B cell (primary cell): Measurements from ENCODE around the gene ARL9. TPM values are rescaled to one million over a fixed set of nuclear protein-coding genes. Genes with fewer than 3 reads are reported as not detected.

Source experiments
- ATAC-seq: fragments of 200-7000 bp; cut with Tn5 transposase; one replicate; pipeline ENCODE4 v1.10.0; 2021; ENCODE audit warnings: low read depth, mild to moderate bottlenecking, moderate number of reproducible peaks, moderate library complexity
- CTCF ChIA-PET: fragments of 350-600 bp; sonication (Branson Sonifier 250); formaldehyde crosslinking; loops from one replicate; lab custom pipeline; 2021; ENCODE audit warnings: antibody characterized with exemption, inconsistent platforms; lab: Charles Lee
- POLR2A ChIA-PET: fragments of 350-600 bp; sonication (Branson Sonifier 250); formaldehyde crosslinking; loops from one replicate; lab custom pipeline; 2021; ENCODE audit warnings: antibody characterized with exemption; lab: Charles Lee
- DNase-seq: peaks from one replicate; pipeline ENCODE4 v3.0.0; 2013
- H2AFZ ChIP-seq: 2 replicates; pipeline ENCODE4 v1.6.1; 2012; ENCODE audit warnings: mild to moderate bottlenecking, low read depth, low read length; ENCODE audit not compliant: insufficient read depth, poor library complexity, severe bottlenecking
- H3K27ac ChIP-seq, 2 donors: 1 replicate in 1 of 2; 2 replicates in 1 of 2; pipeline ENCODE4 v1.5.1; 2012 to 2013; ENCODE audit warnings: low read length in 2 of 2, mild to moderate bottlenecking in 2 of 2, moderate library complexity in 1 of 2
- H3K27me3 ChIP-seq, 4 experiments: fragments of 200-600 bp in 1 of 4; sonication (generic) in 1 of 4; replicated peaks in 1 of 4; 1 replicate in 2 of 4; 2 replicates in 2 of 4; pipeline versions ENCODE4 v1.6.1 to v1.7.0; 2013 to 2016; ENCODE audit warnings: low read length in 3 of 4, mild to moderate bottlenecking in 2 of 4, mixed read lengths in 1 of 4, moderate library complexity in 1 of 4; ENCODE audit not compliant: insufficient read depth in 4 of 4, control insufficient read depth in 3 of 4; ENCODE audit errors: control extremely low read depth in 1 of 4
- H3K36me3 ChIP-seq, 2 experiments: replicated peaks in 1 of 2; 1 replicate in 1 of 2; 2 replicates in 1 of 2; pipeline versions ENCODE4 v1.6.1 to v1.7.1; 2013; ENCODE audit warnings: low read length in 1 of 2; ENCODE audit not compliant: insufficient read depth in 2 of 2, control insufficient read depth in 1 of 2; ENCODE audit errors: control extremely low read depth in 1 of 2, extremely low read depth in 1 of 2
- H3K4me1 ChIP-seq, 2 donors: fragments of 200-600 bp in 1 of 2; sonication (generic) in 1 of 2; 1 replicate in 1 of 2; 2 replicates in 1 of 2; pipeline versions ENCODE4 v1.5.1 to v1.6.1; 2013 to 2017; ENCODE audit warnings: low read length in 2 of 2; ENCODE audit not compliant: control insufficient read depth in 2 of 2, insufficient read depth in 2 of 2
- H3K4me2 ChIP-seq: replicated peaks from 2 replicates; pipeline ENCODE3; 2012; ENCODE audit warnings: mild to moderate bottlenecking, low read depth, low read length; ENCODE audit not compliant: poor library complexity, severe bottlenecking
- H3K4me3 ChIP-seq, 5 experiments: fragments of 200-600 bp in 1 of 5; sonication (generic) in 1 of 5; 1 replicate in 3 of 5; 2 replicates in 2 of 5; pipeline versions ENCODE4 v1.5.1 to v1.7.0; 2011 to 2016; ENCODE audit warnings: low read length in 4 of 5, mild to moderate bottlenecking in 4 of 5, low read depth in 2 of 5, control low read depth in 1 of 5, moderate library complexity in 1 of 5; ENCODE audit not compliant: insufficient read depth in 1 of 5; ENCODE audit errors: control extremely low read depth in 1 of 5, extremely low read depth in 1 of 5
- H3K79me2 ChIP-seq: fragments of 200-600 bp; sonication (generic); one replicate; pipeline ENCODE4 v1.6.0; 2016; ENCODE audit warnings: low read length; ENCODE audit not compliant: control insufficient read depth, insufficient read depth
- H3K9ac ChIP-seq: fragments of 200-600 bp; sonication (generic); 2 replicates; pipeline ENCODE4 v1.6.1; 2017; ENCODE audit warnings: mild to moderate bottlenecking, low read length, moderate library complexity
- H3K9me3 ChIP-seq, 3 donors: one replicate each; pipeline versions ENCODE4 v1.6.1 to v1.7.1; 2013; ENCODE audit warnings: low read length in 2 of 3; ENCODE audit not compliant: control insufficient read depth in 2 of 3, insufficient read depth in 1 of 3; ENCODE audit errors: control extremely low read depth in 1 of 3
- H4K20me1 ChIP-seq: 2 replicates; pipeline ENCODE4 v1.6.0; 2012; ENCODE audit warnings: mild to moderate bottlenecking, low read length; ENCODE audit not compliant: insufficient read depth, control insufficient read depth, poor library complexity, severe bottlenecking
- H3K27ac Mint-ChIP-seq: one replicate; pipeline ENCODE4 v1.8.0; 2021; ENCODE audit warnings: mixed read lengths
- H3K27me3 Mint-ChIP-seq: one replicate; pipeline ENCODE4 v1.8.0; 2021; ENCODE audit warnings: mixed read lengths
- H3K4me1 Mint-ChIP-seq: one replicate; pipeline ENCODE4 v1.8.0; 2021; ENCODE audit warnings: mixed read lengths
- H3K4me3 Mint-ChIP-seq: one replicate; pipeline ENCODE4 v1.8.0; 2021; ENCODE audit warnings: mixed read lengths
- H3K9me3 Mint-ChIP-seq: one replicate; pipeline ENCODE4 v1.8.0; 2022; ENCODE audit warnings: mixed read lengths; ENCODE audit not compliant: insufficient read depth
- CTCF ChIP-seq: fragments of 200-600 bp; IDR thresholded peaks from one replicate; pipeline ENCODE4 v1.8.0; 2022; ENCODE audit warnings: antibody characterized with exemption, mild to moderate bottlenecking
- EZH2 ChIP-seq: IDR thresholded peaks from 2 replicates; pipeline ENCODE4 v1.6.1; 2012; ENCODE audit warnings: borderline replicate concordance, low read depth, mild to moderate bottlenecking, moderate library complexity, low read length; ENCODE audit not compliant: insufficient read depth, poor library complexity, severe bottlenecking
- WGBS: methylation state at CpG from one replicate; pipeline ENCODE4 v1.1.5; 2013; ENCODE audit warnings: missing lambda C conversion rate; ENCODE audit not compliant: insufficient coverage; 5-methylcytosine and 5-hydroxymethylcytosine counted together
- intact Hi-C: fragments of 100-400 bp; cut with micrococcal nuclease; formaldehyde crosslinking; loops from one replicate; pipeline ENCODE4 v1.10.0; 2022
- polyA plus RNA-seq: library from polyadenylated mRNA; depleted of rRNA; stranded (reverse); fragments of >200 nt; gene quantifications from 2 replicates; pipeline ENCODE4 v1.2.3, GENCODE V29; 2012
- total RNA-seq, 2 donors: library from RNA; stranded (reverse); fragments of 120-200 nt in 1 of 2; gene quantifications; 1 replicate in 1 of 2; 2 replicates in 1 of 2; pipeline versions ENCODE4 v1.2.3 to v1.2.4, GENCODE V29; 2013 to 2022

ARL9 gene
- total and polyA plus RNA-seq, 2 donors (not counting 1 experiment from before 2014, with no cell fraction given), result 0.17 TPM; not detected in 1

DNA sequence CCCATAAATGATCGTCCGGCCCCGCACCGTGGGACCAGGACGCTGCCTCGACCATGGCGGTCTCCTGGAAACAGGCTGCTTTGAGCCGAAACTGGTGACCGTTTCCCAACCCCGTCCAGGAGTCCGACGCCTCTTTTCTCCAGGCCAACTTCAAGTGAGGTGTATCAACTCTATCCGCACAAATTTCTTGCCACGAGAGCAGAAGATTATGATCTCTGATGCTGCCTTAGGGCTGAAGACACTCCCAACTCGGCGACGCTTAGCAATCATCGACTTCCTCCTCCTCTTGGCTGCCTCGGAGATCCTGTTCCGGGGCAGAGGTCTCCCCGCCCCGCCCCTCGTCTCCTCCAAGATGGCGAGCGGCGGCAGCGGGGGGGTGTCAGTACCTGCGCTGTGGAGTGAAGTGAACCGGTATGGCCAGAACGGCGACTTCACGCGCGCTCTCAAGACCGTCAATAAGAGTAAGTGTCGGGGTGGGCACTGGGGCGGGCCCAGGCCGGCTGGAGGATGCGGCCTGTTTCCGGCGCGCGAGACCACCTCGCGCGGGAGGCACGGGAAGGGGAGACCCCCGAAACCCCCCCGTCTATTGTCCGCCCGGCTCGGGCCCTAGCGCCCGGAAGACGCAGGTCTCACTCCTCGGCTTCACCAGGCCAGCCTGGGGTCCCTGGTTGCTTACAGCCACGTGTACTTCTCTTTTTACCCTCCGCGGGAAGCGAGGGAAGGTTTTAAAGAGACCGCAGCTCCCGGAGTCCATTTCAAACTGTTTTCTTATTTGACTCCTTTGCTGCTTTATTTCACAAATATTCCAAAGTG lies 38.1 kb upstream of the ARL9 start, which contains the start of gene SRP72:
TSS of gene SRP72 (plus strand) at position 334 of the 813 bp plus-strand sequence. CDS start at position 353, 19 bp downstream.
- Histone ChIP-seq H2AFZ (peak within 1 kb of the TSS; percentile 88), H3K27ac (peak within 1 kb of the TSS; percentile 73 to 81), H3K4me1 (peaks cover 38 to 42% of the 10 kb centered on the region in 2 donors), H3K9ac (peak within 1 kb of the TSS; percentile 78), H3K36me3 (peaks cover 0 to 16% of the 10 kb centered on the region in 2 experiments), H3K4me2 (peak within 1 kb of the TSS; percentile 77), H4K20me1 (peaks cover 18% of the 10 kb centered on the region), H3K27me3 (no peaks in the 10 kb centered on the region), H3K4me3 (peak within 1 kb of the TSS; percentile 83 to 97 (median 89)), H3K9me3 (no peaks in the 10 kb centered on the region), H3K79me2 (peaks cover 85% of the 10 kb centered on the region)
- ChIA-PET CTCF (interaction anchor here (0.8 to 2.0 kb wide), 11 partner anchors 10 to 518 kb away, joined by 3 to 9 read pairs (median 5); partner anchors contain the start of genes CEP135, PAICS and PPAT), POLR2A (interaction anchor here (2.9 kb wide), 1 partner anchor 32 kb away, joined by 35 read pairs; the partner anchor contains the start of genes PAICS and PPAT)
- peak within 1 kb of the TSS; percentile 99 for H3K4me3 Mint-ChIP-seq
- H3K27me3 Mint-ChIP-seq, result no peaks in the 10 kb centered on the region
- H3K4me1 Mint-ChIP-seq, result peaks cover 56% of the 10 kb centered on the region
- ATAC-seq (peak; percentile 96), DNase-seq (peak; percentile 91)
- under 1% methylated on average over 57 of the region's 62 CpGs for WGBS
- intact Hi-C loops, result loop anchor here (1.0 to 10.0 kb wide), 11 partner anchors 32 to 1073 kb away; partner anchors contain the start of genes AASDH, CEP135, CLOCK and EXOC1
- peak within 1 kb of the TSS; percentile 96 for H3K27ac Mint-ChIP-seq
- no peak for TF ChIP-seq CTCF
- TF ChIP-seq EZH2, result no peak
- no peaks in the 10 kb centered on the region for H3K9me3 Mint-ChIP-seq
